Neuronal stem cell (in vitro differentiated cells): ENCODE measurements around the gene RBCK1.
A peak's percentile ranks its signal among the peaks of the same experiment; 100 is the strongest.
"Not testable (repeated sequence)": the region's sequence is repeated elsewhere in the genome, so short reads cannot be mapped to it uniquely, and the experiment has no call there.

Source experiments
- DNase-seq: peaks from one replicate; pipeline ENCODE4 v3.0.0-alpha.2; 2013; ENCODE audit warnings: low spot score
- H2AFZ ChIP-seq: one replicate; pipeline ENCODE4 v1.6.1; 2013; ENCODE audit warnings: mild to moderate bottlenecking, low read length, inconsistent platforms
- H2AK5ac ChIP-seq: 2 replicates; pipeline ENCODE4 v1.6.1; 2013; ENCODE audit warnings: low read depth, mild to moderate bottlenecking, inconsistent platforms, low read length, moderate library complexity, mixed read lengths
- H2BK120ac ChIP-seq: 2 replicates; pipeline ENCODE4 v1.6.1; 2013; ENCODE audit warnings: low read depth, mild to moderate bottlenecking, inconsistent platforms, low read length, moderate library complexity, mixed read lengths
- H2BK12ac ChIP-seq: one replicate; pipeline ENCODE4 v1.6.1; 2013; ENCODE audit warnings: low read length, inconsistent platforms
- H2BK15ac ChIP-seq: 2 replicates; pipeline ENCODE4 v1.6.1; 2013; ENCODE audit warnings: mild to moderate bottlenecking, low read length, inconsistent platforms, mixed read lengths
- H2BK5ac ChIP-seq: one replicate; pipeline ENCODE4 v1.6.1; 2013; ENCODE audit warnings: inconsistent platforms, mild to moderate bottlenecking, low read length, moderate library complexity
- H3K14ac ChIP-seq: one replicate; pipeline ENCODE4 v1.6.1; 2013; ENCODE audit warnings: low read length, inconsistent platforms
- H3K18ac ChIP-seq: 2 replicates; pipeline ENCODE4 v1.6.1; 2013; ENCODE audit warnings: low read length, inconsistent platforms
- H3K23ac ChIP-seq: 2 replicates; pipeline ENCODE4 v1.6.1; 2013; ENCODE audit warnings: low read depth, mild to moderate bottlenecking, mixed read lengths, low read length, inconsistent platforms; ENCODE audit not compliant: poor library complexity
- H3K27ac ChIP-seq: replicated peaks from 3 replicates; pipeline ENCODE4 v1.5.1; 2013; ENCODE audit warnings: low read length, inconsistent platforms
- H3K27me3 ChIP-seq, 3 experiments: 2 replicates each; pipeline ENCODE4 v1.6.1; 2013; ENCODE audit warnings: low read length in 3 of 3, mild to moderate bottlenecking in 2 of 3, inconsistent platforms in 1 of 3, low read depth in 1 of 3, mixed read lengths in 1 of 3, moderate library complexity in 1 of 3; ENCODE audit not compliant: control insufficient read depth in 3 of 3, insufficient read depth in 3 of 3
- H3K36me3 ChIP-seq, 2 donors: replicated peaks in 1 of 2; 2 replicates each; pipeline ENCODE4 v1.6.1; 2013; ENCODE audit warnings: low read length in 2 of 2; ENCODE audit not compliant: control insufficient read depth in 2 of 2, insufficient read depth in 2 of 2
- H3K4ac ChIP-seq: 2 replicates; pipeline ENCODE4 v1.6.1; 2013; ENCODE audit warnings: inconsistent platforms, mild to moderate bottlenecking, low read length, moderate library complexity
- H3K4me1 ChIP-seq, 2 donors: 1 replicate in 1 of 2; 2 replicates in 1 of 2; pipeline ENCODE4 v1.6.1; 2013; ENCODE audit warnings: low read length in 2 of 2, low read depth in 1 of 2; ENCODE audit not compliant: control insufficient read depth in 2 of 2, insufficient read depth in 1 of 2
- H3K4me2 ChIP-seq: one replicate; pipeline ENCODE4 v1.6.1; 2013; ENCODE audit warnings: mild to moderate bottlenecking, low read length, inconsistent platforms; ENCODE audit not compliant: insufficient read depth, poor library complexity, severe bottlenecking
- H3K4me3 ChIP-seq, 2 donors: 2 replicates each; pipeline ENCODE4 v1.5.1; 2013; ENCODE audit warnings: low read length in 2 of 2, mild to moderate bottlenecking in 2 of 2, inconsistent platforms in 1 of 2, moderate library complexity in 1 of 2
- H3K79me1 ChIP-seq: one replicate; pipeline ENCODE4 v1.6.1; 2013; ENCODE audit warnings: low read depth, mild to moderate bottlenecking, inconsistent platforms, low read length, moderate library complexity
- H3K9ac ChIP-seq: one replicate; pipeline ENCODE4 v1.6.1; 2013; ENCODE audit warnings: mild to moderate bottlenecking, low read depth, low read length, inconsistent platforms; ENCODE audit not compliant: poor library complexity
- H3K9me3 ChIP-seq, 2 donors: replicated peaks in 1 of 2; 2 replicates each; pipeline versions ENCODE3 to v1.6.1; 2013; ENCODE audit warnings: low read length in 2 of 2, mild to moderate bottlenecking in 2 of 2, inconsistent platforms in 1 of 2, low read depth in 1 of 2, mixed read lengths in 1 of 2, moderate library complexity in 1 of 2; ENCODE audit not compliant: control insufficient read depth in 2 of 2, insufficient read depth in 1 of 2
- H4K8ac ChIP-seq: one replicate; pipeline ENCODE4 v1.6.1; 2013; ENCODE audit warnings: low read depth, mild to moderate bottlenecking, inconsistent platforms, low read length, moderate library complexity
- H4K91ac ChIP-seq: one replicate; pipeline ENCODE4 v1.6.1; 2013; ENCODE audit warnings: low read length, low read depth, mild to moderate bottlenecking, inconsistent platforms; ENCODE audit not compliant: poor library complexity
- WGBS, 2 donors: extraction: QIAGEN DNeasy Blood & Tissue Kit; methylation state at CpG; one replicate each; pipeline ENCODE4 v1.1.7; 2013; ENCODE audit warnings: missing lambda C conversion rate in 2 of 2, mixed read lengths in 1 of 2; ENCODE audit not compliant: insufficient read length in 2 of 2, insufficient replicate concordance in 1 of 2; ENCODE audit errors: extremely low coverage in 2 of 2; 5-methylcytosine and 5-hydroxymethylcytosine counted together

The RBCK1 gene

DNA sequence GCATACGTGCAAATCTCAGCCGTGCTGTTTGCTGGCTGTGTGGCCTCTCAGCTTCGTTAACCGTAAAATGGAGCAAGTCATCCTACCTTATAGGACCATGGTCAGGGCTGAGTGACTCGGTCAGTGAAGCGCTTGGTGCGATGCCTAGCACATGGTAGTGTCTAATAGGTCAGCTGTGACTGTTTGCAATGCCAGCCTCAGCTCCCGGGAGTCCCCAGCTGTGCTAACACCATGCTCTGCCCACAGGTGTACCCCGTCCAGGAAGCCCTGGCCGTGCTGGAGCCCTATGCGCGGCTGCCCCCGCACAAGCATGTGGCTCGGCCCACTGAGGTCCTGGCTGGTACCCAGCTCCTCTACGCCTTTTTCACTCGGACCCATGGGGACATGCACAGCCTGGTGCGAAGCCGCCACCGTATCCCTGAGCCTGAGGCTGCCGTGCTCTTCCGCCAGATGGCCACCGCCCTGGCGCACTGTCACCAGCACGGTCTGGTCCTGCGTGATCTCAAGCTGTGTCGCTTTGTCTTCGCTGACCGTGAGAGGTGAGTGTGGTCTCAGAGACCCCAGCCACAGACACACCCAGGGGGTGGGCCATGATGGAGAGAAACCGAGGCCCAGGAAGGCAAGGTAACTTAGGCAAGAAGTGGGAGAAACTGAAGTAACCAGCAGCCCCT is 16.9 kb upstream of the RBCK1 start:
- H4K8ac ChIP-seq: no peak overlapping the region
- no peak overlapping the region for H3K9ac ChIP-seq
- H3K9me3 ChIP-seq: no peaks in the 10 kb centered on the region
- no peak overlapping the region for H3K14ac ChIP-seq
- H3K23ac ChIP-seq: no peak overlapping the region
- H2BK5ac ChIP-seq: no peak overlapping the region
- no peak overlapping the region for H3K4me2 ChIP-seq
- no peak for DNase-seq
- no peak overlapping the region for H2BK15ac ChIP-seq
- no peak overlapping the region for H3K27ac ChIP-seq
- H3K27me3 ChIP-seq: no peaks in the 10 kb centered on the region
- no peak overlapping the region for H3K4ac ChIP-seq
- no peaks in the 10 kb centered on the region for H3K4me1 ChIP-seq
- H2AFZ ChIP-seq: no peak overlapping the region
- peaks cover 2% of the 10 kb centered on the region for H3K79me1 ChIP-seq
- no peak overlapping the region for H2BK12ac ChIP-seq
- H4K91ac ChIP-seq: no peak overlapping the region
- H2AK5ac ChIP-seq: no peak overlapping the region
- no CpG with 5 or more reads among the region's 29 CpGs for WGBS, 2 donors
- no peak overlapping the region for H3K18ac ChIP-seq
- H3K36me3 ChIP-seq: peaks cover 6 to 60% of the 10 kb centered on the region in 2 donors
- no peak overlapping the region for H3K4me3 ChIP-seq
- no peak overlapping the region for H2BK120ac ChIP-seq

GRCh38 chr20:393296-393695 is 14.8 kb upstream of the RBCK1 start:
- H3K9me3 ChIP-seq, H3K4ac ChIP-seq, H4K8ac ChIP-seq, H3K27me3 ChIP-seq, H3K4me3 ChIP-seq, DNase-seq, H3K4me2 ChIP-seq, H2AK5ac ChIP-seq, H3K4me1 ChIP-seq, H3K23ac ChIP-seq, H3K27ac ChIP-seq, H2AFZ ChIP-seq, H2BK15ac ChIP-seq, H3K79me1 ChIP-seq, H3K9ac ChIP-seq, H2BK120ac ChIP-seq, H2BK5ac ChIP-seq, H3K18ac ChIP-seq, H3K14ac ChIP-seq, H4K91ac ChIP-seq, H2BK12ac ChIP-seq: not testable (repeated sequence)
- H3K36me3 ChIP-seq: peaks cover 6 to 68% of the 10 kb centered on the region in 2 donors
- WGBS, 2 donors: no CpG with 5 or more reads among the region's 2 CpGs

- H3K14ac ChIP-seq: no peak overlapping the region
- peak overlapping the region; percentile 4 for H2BK5ac ChIP-seq
- no peaks in the 10 kb centered on the region for H3K27me3 ChIP-seq
- peak overlapping the region; percentile 31 for H2BK12ac ChIP-seq
- H3K23ac ChIP-seq: peak overlapping the region; percentile 95
- H3K4ac ChIP-seq: no peak overlapping the region
- WGBS, 2 donors: no CpG with 5 or more reads among the region's 24 CpGs
- H3K9ac ChIP-seq: no peak overlapping the region
- H3K36me3 ChIP-seq: peaks cover 5 to 50% of the 10 kb centered on the region in 2 donors
- H3K4me3 ChIP-seq: no peak overlapping the region
- no peak overlapping the region for H4K8ac ChIP-seq
- no peak overlapping the region for H2BK15ac ChIP-seq
- no peak overlapping the region for H2BK120ac ChIP-seq
- H3K4me2 ChIP-seq: no peak overlapping the region
- H2AK5ac ChIP-seq: no peak overlapping the region
- peaks cover 0 to 1% of the 10 kb centered on the region in 2 donors for H3K9me3 ChIP-seq
- peaks cover 9% of the 10 kb centered on the region in 2 donors for H3K4me1 ChIP-seq
- no peak overlapping the region for H3K27ac ChIP-seq
- DNase-seq: no peak
- H2AFZ ChIP-seq: no peak overlapping the region
- no peak overlapping the region for H4K91ac ChIP-seq
- H3K18ac ChIP-seq: no peak overlapping the region
- peaks cover 2% of the 10 kb centered on the region for H3K79me1 ChIP-seq
Observed at GRCh38 chr20:396252-396618, 11.9 kb upstream of the RBCK1 start.

- H4K91ac ChIP-seq: no peak overlapping the region
- H2BK12ac ChIP-seq: no peak overlapping the region
- H4K8ac ChIP-seq: no peak overlapping the region
- no peak overlapping the region for H3K4me2 ChIP-seq
- no peak overlapping the region for H3K27ac ChIP-seq
- no peak overlapping the region for H2BK120ac ChIP-seq
- no peak for DNase-seq
- H2AFZ ChIP-seq: no peak overlapping the region
- peaks cover 2% of the 10 kb centered on the region for H3K79me1 ChIP-seq
- no peaks in the 10 kb centered on the region for H3K27me3 ChIP-seq
- no peak overlapping the region for H3K4ac ChIP-seq
- H2AK5ac ChIP-seq: no peak overlapping the region
- H3K18ac ChIP-seq: no peak overlapping the region
- no peak overlapping the region for H3K4me3 ChIP-seq
- peaks cover 9% of the 10 kb centered on the region in 2 donors for H3K4me1 ChIP-seq
- H3K14ac ChIP-seq: no peak overlapping the region
- H2BK5ac ChIP-seq: peak overlapping the region; percentile 4
- peaks cover 0 to 1% of the 10 kb centered on the region in 2 donors for H3K9me3 ChIP-seq
- H2BK15ac ChIP-seq: no peak overlapping the region
- peak overlapping the region; percentile 95 for H3K23ac ChIP-seq
- no CpG with 5 or more reads among the region's 4 CpGs for WGBS, 2 donors
- peaks cover 5 to 50% of the 10 kb centered on the region in 2 donors for H3K36me3 ChIP-seq
- H3K9ac ChIP-seq: no peak overlapping the region
Observed at GRCh38 chr20:396619-397431, 11.3 kb upstream of the RBCK1 start.
